Measurements from ENCODE around the gene USP6NL.

DNA sequence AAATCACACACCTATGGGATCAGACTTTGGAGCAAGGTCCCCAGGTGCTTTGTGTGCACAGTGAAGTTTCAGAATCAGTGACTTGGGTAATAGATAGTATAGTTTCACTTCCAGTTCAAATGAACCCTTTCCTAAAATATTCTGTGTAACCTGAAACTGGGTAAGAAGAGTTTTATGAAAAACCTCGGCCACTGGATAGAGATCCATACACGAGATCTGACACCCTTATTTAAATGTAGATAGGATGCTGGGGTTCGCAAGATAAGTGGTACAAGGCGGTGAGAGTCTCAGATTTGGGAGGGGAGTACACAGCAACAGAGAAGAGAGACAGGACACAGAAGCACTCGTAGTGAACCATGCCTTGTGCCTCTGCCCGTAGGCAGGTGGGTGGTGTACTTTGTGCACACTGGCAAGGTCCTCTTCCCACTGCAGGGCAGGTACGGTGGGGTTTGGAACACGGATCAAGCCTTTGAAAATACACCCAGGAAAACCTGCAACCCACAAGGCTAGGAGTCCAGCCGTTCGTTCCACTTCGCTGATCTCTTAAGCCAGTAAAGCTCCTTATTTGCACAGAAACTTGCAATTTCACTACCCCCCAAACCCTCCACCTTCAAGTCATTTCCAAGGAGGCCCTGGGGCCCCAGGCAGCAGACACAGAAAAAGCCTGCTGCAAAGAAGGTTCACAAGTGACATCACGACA is 162.8 kb downstream of the USP6NL start:
- TF ChIP-seq POLR2AphosphoS5 (IDR thresholded peaks at IDR 0.05; ENCODE audit: low read length), result no peak
- TF ChIP-seq NFXL1 (IDR thresholded peaks at IDR 0.05; ENCODE audit: borderline replicate concordance), result no peak
- TF ChIP-seq EGR1 (IDR thresholded peaks at IDR 0.05; ENCODE audit: borderline replicate concordance in 1 of 2, low read depth in 2 of 2, low read length in 2 of 2), result no peak
- TF ChIP-seq, protein P1, sequence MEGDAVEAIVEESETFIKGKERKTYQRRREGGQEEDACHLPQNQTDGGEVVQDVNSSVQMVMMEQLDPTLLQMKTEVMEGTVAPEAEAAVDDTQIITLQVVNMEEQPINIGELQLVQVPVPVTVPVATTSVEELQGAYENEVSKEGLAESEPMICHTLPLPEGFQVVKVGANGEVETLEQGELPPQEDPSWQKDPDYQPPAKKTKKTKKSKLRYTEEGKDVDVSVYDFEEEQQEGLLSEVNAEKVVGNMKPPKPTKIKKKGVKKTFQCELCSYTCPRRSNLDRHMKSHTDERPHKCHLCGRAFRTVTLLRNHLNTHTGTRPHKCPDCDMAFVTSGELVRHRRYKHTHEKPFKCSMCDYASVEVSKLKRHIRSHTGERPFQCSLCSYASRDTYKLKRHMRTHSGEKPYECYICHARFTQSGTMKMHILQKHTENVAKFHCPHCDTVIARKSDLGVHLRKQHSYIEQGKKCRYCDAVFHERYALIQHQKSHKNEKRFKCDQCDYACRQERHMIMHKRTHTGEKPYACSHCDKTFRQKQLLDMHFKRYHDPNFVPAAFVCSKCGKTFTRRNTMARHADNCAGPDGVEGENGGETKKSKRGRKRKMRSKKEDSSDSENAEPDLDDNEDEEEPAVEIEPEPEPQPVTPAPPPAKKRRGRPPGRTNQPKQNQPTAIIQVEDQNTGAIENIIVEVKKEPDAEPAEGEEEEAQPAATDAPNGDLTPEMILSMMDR (IDR thresholded peaks at IDR 0.05 in 2 of 3, conservative IDR thresholded peaks at IDR 0.05 in 1 of 3; ENCODE audit: control insufficient read depth in 2 of 3, extremely low read depth in 1 of 3, insufficient read depth in 1 of 3, low read depth in 3 of 3, low read length in 3 of 3), result no peak
- TF ChIP-seq POLR2AphosphoS2 (IDR thresholded peaks at IDR 0.05; ENCODE audit: low read depth, low read length), result no peak
- no peak for TF ChIP-seq HCFC1 (IDR thresholded peaks at IDR 0.05; ENCODE audit: low read length)
- TF ChIP-seq, protein P2, sequence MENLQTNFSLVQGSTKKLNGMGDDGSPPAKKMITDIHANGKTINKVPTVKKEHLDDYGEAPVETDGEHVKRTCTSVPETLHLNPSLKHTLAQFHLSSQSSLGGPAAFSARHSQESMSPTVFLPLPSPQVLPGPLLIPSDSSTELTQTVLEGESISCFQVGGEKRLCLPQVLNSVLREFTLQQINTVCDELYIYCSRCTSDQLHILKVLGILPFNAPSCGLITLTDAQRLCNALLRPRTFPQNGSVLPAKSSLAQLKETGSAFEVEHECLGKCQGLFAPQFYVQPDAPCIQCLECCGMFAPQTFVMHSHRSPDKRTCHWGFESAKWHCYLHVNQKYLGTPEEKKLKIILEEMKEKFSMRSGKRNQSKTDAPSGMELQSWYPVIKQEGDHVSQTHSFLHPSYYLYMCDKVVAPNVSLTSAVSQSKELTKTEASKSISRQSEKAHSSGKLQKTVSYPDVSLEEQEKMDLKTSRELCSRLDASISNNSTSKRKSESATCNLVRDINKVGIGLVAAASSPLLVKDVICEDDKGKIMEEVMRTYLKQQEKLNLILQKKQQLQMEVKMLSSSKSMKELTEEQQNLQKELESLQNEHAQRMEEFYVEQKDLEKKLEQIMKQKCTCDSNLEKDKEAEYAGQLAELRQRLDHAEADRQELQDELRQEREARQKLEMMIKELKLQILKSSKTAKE (IDR thresholded peaks at IDR 0.05; ENCODE audit: low read depth, poor library complexity, severe bottlenecking), result no peak
- TF ChIP-seq, protein P3, sequence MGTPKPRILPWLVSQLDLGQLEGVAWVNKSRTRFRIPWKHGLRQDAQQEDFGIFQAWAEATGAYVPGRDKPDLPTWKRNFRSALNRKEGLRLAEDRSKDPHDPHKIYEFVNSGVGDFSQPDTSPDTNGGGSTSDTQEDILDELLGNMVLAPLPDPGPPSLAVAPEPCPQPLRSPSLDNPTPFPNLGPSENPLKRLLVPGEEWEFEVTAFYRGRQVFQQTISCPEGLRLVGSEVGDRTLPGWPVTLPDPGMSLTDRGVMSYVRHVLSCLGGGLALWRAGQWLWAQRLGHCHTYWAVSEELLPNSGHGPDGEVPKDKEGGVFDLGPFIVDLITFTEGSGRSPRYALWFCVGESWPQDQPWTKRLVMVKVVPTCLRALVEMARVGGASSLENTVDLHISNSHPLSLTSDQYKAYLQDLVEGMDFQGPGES (IDR thresholded peaks at IDR 0.05), result no peak
- TF ChIP-seq MYC (IDR thresholded peaks at IDR 0.05; ENCODE audit: insufficient read depth, insufficient read length, insufficient replicate concordance, low read length, severe bottlenecking), result no peak
- no peak for TF ChIP-seq SP1 (IDR thresholded peaks at IDR 0.05; ENCODE audit: low read depth, low read length)
- TF ChIP-seq ETV6 (conservative IDR thresholded peaks at IDR 0.05 in 1 of 2, IDR thresholded peaks at IDR 0.05 in 1 of 2; ENCODE audit: borderline replicate concordance in 1 of 2, low read depth in 1 of 2), result peak in 1 of 2 experiments; percentile 47; a peak in 1 of 4 replicates
- TF ChIP-seq CBFB (IDR thresholded peaks at IDR 0.05; ENCODE audit: low read depth), result no peak
- TF ChIP-seq TARDBP (IDR thresholded peaks at IDR 0.05; ENCODE audit: borderline replicate concordance), result no peak

All from GM12878 (cell line).